GM12865 (cell line): ENCODE data around the gene ABRACL.

ENCODE experiments used
- DNase-seq: peaks from one replicate; pipeline ENCODE4 v3.0.0; 2010; ENCODE audit warnings: low read depth
- H3K4me3 ChIP-seq: 2 replicates; pipeline ENCODE4 v1.5.1; 2011; ENCODE audit warnings: mild to moderate bottlenecking, low read depth, low read length, control low read depth
- CTCF ChIP-seq: IDR thresholded peaks from 2 replicates; pipeline ENCODE4 v1.5.1; 2011; ENCODE audit warnings: low read length, control low read depth, low read depth, inconsistent platforms; ENCODE audit not compliant: insufficient read depth; ENCODE audit errors: missing control alignments

The ABRACL gene

GRCh38 chr6:139028658-139029469 lies at the start of gene ABRACL:
ABRACL (plus strand) TSS chr6:139028745; CDS start chr6:139034161, 5,416 bp downstream.
- H3K4me3 ChIP-seq: peak within 1 kb of the TSS; percentile 87
- no peak for TF ChIP-seq CTCF
- peak; percentile 90 for DNase-seq

GRCh38 chr6:138979365-138979764 lies 49.2 kb upstream of the ABRACL start:
- H3K4me3 ChIP-seq: no peak overlapping the region
- no peak for TF ChIP-seq CTCF
- DNase-seq: no peak

- no peak overlapping the region for H3K4me3 ChIP-seq
- TF ChIP-seq CTCF: no peak
- peak; percentile 25 for DNase-seq
Measured at GRCh38 chr6:138979813-138980668, 48.5 kb upstream of the ABRACL start.

- H3K4me3 ChIP-seq: no peak overlapping the region
- no peak for DNase-seq
- no peak for TF ChIP-seq CTCF
Measured at GRCh38 chr6:138981416-138981815, 47.1 kb upstream of the ABRACL start.

GRCh38 chr6:138986578-138986977 lies 42.0 kb upstream of the ABRACL start:
- no peak for DNase-seq
- TF ChIP-seq CTCF: no peak
- peak overlapping the region; percentile 82 for H3K4me3 ChIP-seq

- peak; percentile 7 for DNase-seq
- peak overlapping the region; percentile 82 for H3K4me3 ChIP-seq
- no peak for TF ChIP-seq CTCF
Measured at GRCh38 chr6:138987080-138987642, 41.4 kb upstream of the ABRACL start.
